Measurements from ENCODE around the gene ST3GAL3. TPM values are rescaled to one million over a fixed set of nuclear protein-coding genes. Genes with fewer than 3 reads are reported as not detected.

The ST3GAL3 gene
- total and polyA plus RNA-seq, 8 donors, result 5.6 to 11.4 (median 8.6) TPM

GRCh38 chr1:43861337-43861736, 154.0 kb downstream of the ST3GAL3 start:
- H3K4me1 ChIP-seq, result no peaks in the 10 kb centered on the region
- H3K27me3 ChIP-seq, result no peaks in the 10 kb centered on the region
- no peaks in the 10 kb centered on the region for H3K36me3 ChIP-seq
- no peak for FAIRE-seq
- no peak for ATAC-seq
- no peak overlapping the region for H3K27ac ChIP-seq
- 90 to 91% methylated on average over 3 of the region's 3 CpGs for WGBS, 2 donors
- no peak for TF ChIP-seq CTCF (IDR thresholded peaks at IDR 0.05)
- intact Hi-C loops (cut with DNase I), result no loop called here
- no peak for DNase-seq
- H3K4me3 ChIP-seq, result no peak overlapping the region
- H3K9me3 ChIP-seq, result no peaks in the 10 kb centered on the region

DNA sequence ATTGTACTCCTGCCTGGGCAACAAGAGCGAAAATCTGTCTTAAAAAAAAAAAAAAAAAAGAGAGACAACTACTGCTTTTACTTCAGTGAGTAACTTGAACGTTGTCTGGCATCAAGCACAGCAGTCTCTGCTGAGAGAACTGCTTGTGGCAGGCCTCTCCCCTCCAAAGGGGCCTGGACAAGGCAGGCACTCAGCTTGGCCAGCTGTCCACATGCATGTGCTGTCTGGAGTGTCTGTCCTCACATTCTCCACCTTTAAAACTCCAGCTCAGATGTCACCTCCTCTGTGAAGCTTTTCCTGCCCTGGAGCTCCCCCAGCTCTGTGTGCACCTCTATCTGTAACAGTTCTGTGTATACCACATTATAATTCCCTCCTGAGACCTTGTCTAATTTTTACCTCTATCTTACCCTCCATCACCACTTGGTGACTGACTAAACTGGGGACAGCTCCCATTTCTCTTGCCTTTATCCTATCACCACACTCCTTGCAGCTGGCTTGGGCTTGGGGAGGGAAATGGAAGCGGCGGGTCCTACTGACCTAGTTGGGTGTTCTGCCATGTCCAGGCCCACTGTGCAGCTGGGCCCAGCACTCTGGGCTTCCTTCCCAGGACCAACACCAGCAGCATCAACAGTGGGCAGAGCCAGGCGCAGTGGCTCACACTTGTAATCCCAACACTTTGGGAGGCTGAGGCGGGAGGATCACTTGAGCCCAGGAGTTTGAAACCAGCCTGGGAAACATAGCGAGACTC, 154.8 kb downstream of the ST3GAL3 start:
- H3K27ac ChIP-seq, result no peak overlapping the region
- no peaks in the 10 kb centered on the region for H3K9me3 ChIP-seq
- no peak overlapping the region for H3K4me3 ChIP-seq
- ATAC-seq, result no peak
- H3K4me1 ChIP-seq, result no peaks in the 10 kb centered on the region
- TF ChIP-seq CTCF (IDR thresholded peaks at IDR 0.05), result no peak
- DNase-seq, result no peak
- WGBS, 2 donors, result 92% methylated on average over 7 of the region's 7 CpGs
- intact Hi-C loops (cut with DNase I), result no loop called here
- no peaks in the 10 kb centered on the region for H3K36me3 ChIP-seq
- FAIRE-seq, result no peak
- no peaks in the 10 kb centered on the region for H3K27me3 ChIP-seq

GRCh38 chr1:43864111-43865045, 157.0 kb downstream of the ST3GAL3 start:
- ATAC-seq (no peak), DNase-seq (no peak), FAIRE-seq (no peak)
- Histone ChIP-seq H3K36me3 (no peaks in the 10 kb centered on the region), H3K9me3 (no peaks in the 10 kb centered on the region), H3K27me3 (no peaks in the 10 kb centered on the region), H3K4me3 (no peak overlapping the region), H3K4me1 (no peaks in the 10 kb centered on the region), H3K27ac (no peak overlapping the region)
- no peak for TF ChIP-seq CTCF (IDR thresholded peaks at IDR 0.05)
- 94 to 96% methylated on average over 7 of the region's 7 CpGs for WGBS, 2 donors
- intact Hi-C loops (cut with DNase I), result no loop called here

- WGBS, 2 donors, result 93 to 97% methylated on average over 2 of the region's 2 CpGs
- ATAC-seq, result no peak
These were observed 158.9 kb downstream of the ST3GAL3 start for GRCh38 chr1:43866201-43866600.

More at GRCh38 chr1:43866201-43866600, 158.9 kb downstream of the ST3GAL3 start:
- no peak overlapping the region for H3K27ac ChIP-seq
- H3K4me3 ChIP-seq, result no peak overlapping the region
- H3K36me3 ChIP-seq, result no peaks in the 10 kb centered on the region
- H3K4me1 ChIP-seq, result no peaks in the 10 kb centered on the region
- no peaks in the 10 kb centered on the region for H3K27me3 ChIP-seq
- FAIRE-seq (no peak), DNase-seq (no peak)
- intact Hi-C loops (cut with DNase I), result no loop called here
- H3K9me3 ChIP-seq, result no peaks in the 10 kb centered on the region
- TF ChIP-seq CTCF (IDR thresholded peaks at IDR 0.05), result no peak
